HEK293T (cell line): ENCODE results near the gene SPEM2.
A peak's percentile ranks its signal among the peaks of the same experiment; 100 is the strongest.

Experiments used
- CTCF ChIA-PET: fragments of 350-600 bp; formaldehyde crosslinking; extraction: SDS; loops from one replicate; lab custom pipeline; 2021; ENCODE audit warnings: antibody characterized with exemption, inconsistent platforms; lab: Yijun Ruan, JAX
- POLR2A ChIA-PET: fragments of 350-600 bp; formaldehyde crosslinking; extraction: SDS; loops from one replicate; lab custom pipeline; 2020; ENCODE audit warnings: antibody characterized with exemption, inconsistent platforms; lab: Yijun Ruan, JAX
- DNase-seq: peaks from one replicate; pipeline ENCODE4 v3.0.0; 2012; ENCODE audit warnings: mixed read lengths; ENCODE audit errors: extremely low spot score
- ARNT ChIP-seq: fragments of 450-650 bp; IDR thresholded peaks from 2 replicates; pipeline ENCODE4 v1.6.1; 2017; ENCODE audit warnings: mild to moderate bottlenecking
- BHLHE40 ChIP-seq: fragments of 450-650 bp; IDR thresholded peaks from 2 replicates; pipeline ENCODE4 v1.6.1; 2016; ENCODE audit warnings: mild to moderate bottlenecking, moderate library complexity, borderline replicate concordance
- CTBP1 ChIP-seq: fragments of 450-650 bp; IDR thresholded peaks from 2 replicates; pipeline ENCODE4 v1.6.1; 2016; ENCODE audit warnings: borderline replicate concordance
- ELF4 ChIP-seq: fragments of 450-650 bp; IDR thresholded peaks from 2 replicates; pipeline ENCODE4 v1.6.1; 2017; ENCODE audit warnings: antibody characterized with exemption
- FOXA1 ChIP-seq: fragments of 450-650 bp; IDR thresholded peaks from 2 replicates; pipeline ENCODE4 v1.6.1; 2016; ENCODE audit warnings: mild to moderate bottlenecking
- FOXK2 ChIP-seq: fragments of 450-650 bp; IDR thresholded peaks from 2 replicates; pipeline ENCODE4 v1.6.1; 2016; ENCODE audit warnings: mild to moderate bottlenecking
- FOXM1 ChIP-seq: fragments of 450-650 bp; IDR thresholded peaks from 2 replicates; pipeline ENCODE4 v1.6.1; 2017; ENCODE audit warnings: mild to moderate bottlenecking, borderline replicate concordance
- HDGF ChIP-seq: fragments of 450-650 bp; IDR thresholded peaks from 2 replicates; pipeline ENCODE4 v1.6.1; 2017; ENCODE audit warnings: antibody characterized with exemption, borderline replicate concordance
- L3MBTL2 ChIP-seq: fragments of 450-650 bp; conservative IDR thresholded peaks from 2 replicates; pipeline ENCODE4 v1.6.1; 2016; ENCODE audit warnings: mild to moderate bottlenecking
- LEF1 ChIP-seq: fragments of 450-650 bp; IDR thresholded peaks from 2 replicates; pipeline ENCODE4 v1.6.1; 2017; ENCODE audit warnings: mild to moderate bottlenecking, borderline replicate concordance
- NFRKB ChIP-seq: fragments of 450-650 bp; IDR thresholded peaks from 2 replicates; pipeline ENCODE4 v1.6.1; 2016; ENCODE audit warnings: mild to moderate bottlenecking, moderate library complexity
- SP1 ChIP-seq: fragments of 450-650 bp; IDR thresholded peaks from 2 replicates; pipeline ENCODE4 v1.6.1; 2017
- SUZ12 ChIP-seq: fragments of 450-650 bp; IDR thresholded peaks from 2 replicates; pipeline ENCODE4 v1.6.1; 2016; ENCODE audit warnings: mild to moderate bottlenecking
- TARDBP ChIP-seq: fragments of 450-650 bp; IDR thresholded peaks from 2 replicates; pipeline ENCODE4 v1.6.1; 2016
- ZNF384 ChIP-seq: fragments of 450-650 bp; IDR thresholded peaks from 2 replicates; pipeline ENCODE4 v1.6.1; 2016
- TF ChIP-seq, protein P1 (sequence below): fragments of 450-650 bp; IDR thresholded peaks from 2 replicates; pipeline ENCODE4 v1.6.1; 2016

The SPEM2 gene

DNA sequence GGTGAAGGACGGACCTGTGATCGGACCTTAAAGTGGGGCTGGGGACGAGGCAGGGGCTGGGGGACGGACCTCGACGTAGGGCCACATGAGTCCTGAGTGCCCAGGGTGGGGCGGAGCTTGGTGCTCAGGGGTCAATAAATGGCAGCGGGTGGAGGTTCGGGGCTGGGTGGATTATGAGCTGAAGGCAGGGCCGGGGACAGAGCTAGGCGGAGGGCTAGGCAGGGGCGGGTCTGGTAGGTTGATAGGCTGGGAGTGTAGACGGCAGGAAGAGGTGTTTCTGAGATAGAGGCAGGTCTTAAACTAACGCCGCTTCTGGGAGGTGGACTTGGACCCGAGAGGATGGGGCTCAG, 20.2 kb downstream of the SPEM2 start:
- ChIA-PET POLR2A (interaction anchor here (1.1 to 4.1 kb wide), 9 partner anchors 8 to 115 kb away, joined by 3 to 18 read pairs (median 6); partner anchors contain the start of genes POLR2A, TMEM102 and TMEM256), CTCF (interaction anchor here (0.6 to 1.1 kb wide), 2 partner anchors 9 to 90 kb away, joined by 3 read pairs; partner anchors contain the start of gene TMEM95)
- no peak for TF ChIP-seq NFRKB
- TF ChIP-seq ELF4 = no peak
- no peak for TF ChIP-seq FOXK2
- TF ChIP-seq TARDBP = no peak
- DNase-seq = peak; percentile 32

DNA sequence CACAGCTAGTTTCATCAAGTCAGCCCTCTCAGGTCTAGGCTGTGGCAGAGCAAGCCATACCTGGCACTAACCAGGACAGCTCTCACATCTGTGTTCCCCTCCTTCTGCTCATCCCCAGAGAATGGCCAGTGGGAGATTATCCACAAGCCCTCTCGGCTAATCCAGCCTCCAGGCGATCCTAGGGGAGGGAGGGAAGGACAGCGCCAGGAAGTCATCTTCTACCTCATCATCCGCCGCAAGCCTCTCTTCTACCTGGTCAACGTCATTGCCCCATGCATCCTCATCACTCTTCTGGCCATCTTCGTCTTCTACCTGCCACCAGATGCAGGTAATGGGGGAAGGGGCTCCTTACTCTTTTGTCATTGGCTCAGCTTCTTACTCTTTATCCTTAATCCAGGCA, 23.0 kb downstream of the SPEM2 start:
- TF ChIP-seq FOXA1 (no peak), SP1 (no peak), BHLHE40 (no peak), ELF4 (no peak), LEF1 (no peak), ARNT (no peak), SUZ12 (no peak), L3MBTL2 (no peak), FOXK2 (no peak), FOXM1 (no peak)
- TF ChIP-seq, protein P1, sequence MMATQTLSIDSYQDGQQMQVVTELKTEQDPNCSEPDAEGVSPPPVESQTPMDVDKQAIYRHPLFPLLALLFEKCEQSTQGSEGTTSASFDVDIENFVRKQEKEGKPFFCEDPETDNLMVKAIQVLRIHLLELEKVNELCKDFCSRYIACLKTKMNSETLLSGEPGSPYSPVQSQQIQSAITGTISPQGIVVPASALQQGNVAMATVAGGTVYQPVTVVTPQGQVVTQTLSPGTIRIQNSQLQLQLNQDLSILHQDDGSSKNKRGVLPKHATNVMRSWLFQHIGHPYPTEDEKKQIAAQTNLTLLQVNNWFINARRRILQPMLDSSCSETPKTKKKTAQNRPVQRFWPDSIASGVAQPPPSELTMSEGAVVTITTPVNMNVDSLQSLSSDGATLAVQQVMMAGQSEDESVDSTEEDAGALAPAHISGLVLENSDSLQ = no peak
- POLR2A ChIA-PET = no interaction called here
- CTCF ChIA-PET = no interaction called here
- DNase-seq = no peak

DNA sequence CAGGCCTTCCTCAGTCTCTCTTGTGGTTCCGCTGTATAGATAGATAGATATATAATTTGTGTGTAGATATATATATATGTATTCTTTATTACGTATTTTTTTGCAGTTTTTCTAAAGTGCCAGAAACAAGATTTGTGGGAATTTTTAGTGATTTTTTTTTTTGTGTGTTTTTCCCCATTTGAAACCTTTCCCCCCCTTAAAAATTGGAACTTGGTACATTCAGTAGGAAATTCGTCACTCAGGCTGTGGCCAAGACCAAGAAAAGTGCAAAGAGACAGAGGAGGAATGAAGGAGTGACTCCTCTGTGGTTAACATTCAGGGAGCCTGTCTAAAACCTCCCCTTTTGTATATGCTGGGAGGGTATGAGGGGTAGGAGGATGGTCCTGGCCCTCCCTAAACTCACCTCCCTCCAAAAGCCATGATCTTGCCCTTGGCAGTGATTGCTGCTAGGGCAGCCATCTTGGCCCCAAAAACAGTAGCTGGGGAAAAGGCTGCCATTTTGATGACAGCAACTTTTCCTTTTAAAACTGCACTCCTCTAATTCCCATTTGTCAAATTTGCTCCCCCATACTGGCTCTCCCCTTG, 34.6 kb downstream of the SPEM2 start:
- ChIA-PET POLR2A (interaction anchor here (1.2 kb wide), 1 partner anchor 17 kb away, joined by 3 read pairs; no protein-coding TSS in a partner anchor), CTCF (no interaction called here)
- no peak for DNase-seq
- TF ChIP-seq CTBP1 = no peak

DNA sequence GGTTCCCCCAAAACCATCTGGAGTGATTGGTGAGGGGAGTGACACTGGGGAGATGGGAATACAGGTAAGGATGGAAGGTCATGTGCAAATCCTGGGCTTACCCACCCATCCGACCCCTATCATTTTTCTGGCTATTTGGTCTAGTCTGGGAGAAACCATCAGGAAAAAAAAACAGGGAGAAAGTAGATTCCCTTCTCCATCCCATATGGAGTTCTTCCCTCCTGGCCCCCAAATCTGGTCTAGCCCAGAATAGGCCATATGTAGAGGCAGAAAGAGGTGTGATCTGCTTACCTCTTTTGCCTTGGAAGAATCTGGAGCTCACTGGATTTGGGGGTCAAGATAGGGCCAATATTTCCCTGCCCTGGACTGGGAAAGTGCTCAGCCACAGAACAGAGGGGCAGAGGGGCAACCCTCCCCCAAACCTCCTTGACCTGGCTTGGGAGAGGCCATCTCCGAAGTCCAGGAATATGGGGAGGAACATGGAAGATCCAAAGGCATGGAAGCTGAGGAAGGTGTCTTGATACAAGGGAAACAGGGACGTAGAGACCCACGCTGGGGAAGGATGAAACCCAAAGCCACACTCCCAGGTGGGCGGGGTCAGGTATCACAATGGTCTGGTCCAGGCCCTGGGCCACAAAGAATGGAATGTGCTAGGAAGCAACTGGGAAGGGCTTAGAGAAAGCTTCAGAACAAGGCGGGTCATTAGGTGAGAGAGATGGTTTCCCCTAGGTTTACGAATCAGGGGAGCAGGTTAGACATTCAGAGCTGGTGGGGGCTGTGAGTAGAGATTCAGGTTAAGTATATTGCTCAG, 35.6 kb downstream of the SPEM2 start:
- no peak for DNase-seq
- TF ChIP-seq FOXM1 (no peak), ELF4 (no peak), ARNT (no peak), BHLHE40 (no peak), CTBP1 (no peak), SUZ12 (no peak), ZNF384 (no peak), L3MBTL2 (no peak), TARDBP (no peak), HDGF (no peak), FOXA1 (no peak), FOXK2 (no peak), SP1 (no peak)
- TF ChIP-seq, protein P1 = no peak
- CTCF ChIA-PET = no interaction called here
- POLR2A ChIA-PET = interaction anchor here (1.2 to 2.1 kb wide), 2 partner anchors 16 to 20 kb away, joined by 3 to 5 read pairs; no protein-coding TSS in a partner anchor

DNA sequence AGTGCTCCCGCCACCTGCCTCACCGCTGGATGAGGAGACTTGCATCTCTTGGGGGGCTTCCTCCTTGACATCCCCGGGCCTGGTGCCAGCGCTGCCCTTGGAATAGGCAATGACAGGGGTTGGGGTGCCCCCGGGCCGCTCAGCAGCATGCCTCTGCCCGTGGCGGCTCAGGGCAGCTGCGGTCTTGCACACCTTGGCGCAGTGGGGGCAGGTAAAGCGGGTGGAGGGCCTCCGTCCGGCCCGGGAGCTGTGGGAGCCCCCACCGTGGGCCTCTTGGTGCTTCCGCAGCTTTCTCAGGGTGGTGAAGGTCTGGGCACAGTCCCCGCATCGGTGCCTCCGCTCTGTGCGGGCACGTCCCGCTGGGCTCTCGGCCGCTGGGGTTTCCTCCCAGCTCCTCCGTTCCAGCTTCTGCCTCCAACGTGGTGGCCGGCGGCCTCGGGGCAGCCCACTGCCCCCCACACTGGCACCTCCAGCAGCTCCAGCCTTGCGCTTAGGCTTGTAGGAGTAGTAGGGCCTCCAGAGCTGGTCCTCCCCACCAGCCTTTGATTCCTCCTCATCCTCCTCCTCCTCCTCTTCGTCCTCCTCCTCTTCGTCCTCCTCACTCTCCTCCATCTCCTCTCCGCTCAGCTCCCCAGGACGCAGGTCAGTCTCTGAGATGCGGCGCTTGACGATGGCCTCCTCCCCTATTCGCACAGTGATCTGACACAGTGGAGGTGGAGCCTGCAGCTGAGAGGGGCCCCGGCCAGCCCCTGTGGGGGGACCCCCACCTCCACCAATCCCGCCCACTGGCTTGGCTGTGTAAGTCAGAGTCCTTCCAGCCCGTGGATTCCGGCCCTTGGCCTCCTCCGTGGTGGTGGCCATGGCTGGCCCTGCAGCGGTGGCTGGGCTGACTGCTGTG, 37.3 kb downstream of the SPEM2 start:
- POLR2A ChIA-PET = interaction anchor here (2.1 kb wide), 1 partner anchor 17 kb away, joined by 5 read pairs; no protein-coding TSS in a partner anchor
- TF ChIP-seq FOXA1 (no peak), ZNF384 (no peak), HDGF (no peak), SP1 (no peak), NFRKB (no peak), CTBP1 (no peak), TARDBP (no peak), SUZ12 (no peak), BHLHE40 (no peak), ELF4 (no peak), FOXK2 (no peak), FOXM1 (no peak), LEF1 (no peak), L3MBTL2 (no peak), ARNT (no peak)
- TF ChIP-seq, protein P1 = no peak
- no peak for DNase-seq
- CTCF ChIA-PET = no interaction called here

DNA sequence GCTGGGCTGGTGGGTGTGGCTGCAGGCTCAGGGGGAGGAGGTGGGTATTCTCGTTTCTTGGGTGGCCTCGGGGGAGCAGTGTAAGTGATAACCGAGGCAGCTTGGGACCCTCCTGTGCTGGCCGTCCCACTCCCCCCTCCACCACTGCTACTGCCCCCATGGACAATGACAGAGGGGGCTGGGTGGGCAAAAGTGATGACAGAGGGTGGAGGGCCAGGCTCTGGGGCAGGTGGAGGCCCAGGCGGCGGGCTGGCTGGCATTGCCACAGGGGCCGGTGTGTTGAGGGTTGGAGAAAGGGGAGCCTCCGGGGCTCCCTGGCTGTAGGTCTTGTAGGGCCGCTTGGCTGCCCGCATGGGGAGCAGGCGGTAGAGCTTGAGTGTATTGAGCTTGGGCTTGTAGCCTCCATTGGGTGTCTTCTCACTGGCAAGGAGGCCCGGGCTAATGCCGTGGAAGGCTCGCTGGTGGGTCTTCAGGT, 38.0 kb downstream of the SPEM2 start:
- DNase-seq = no peak
- POLR2A ChIA-PET = no interaction called here
- TF ChIP-seq ZNF384 = no peak
- TF ChIP-seq SP1 = no peak
- TF ChIP-seq SUZ12 = no peak
- TF ChIP-seq FOXM1 = no peak
- TF ChIP-seq ARNT = no peak
- no peak for TF ChIP-seq FOXK2
- no peak for TF ChIP-seq LEF1
- CTCF ChIA-PET = no interaction called here
